GM18502 (cell line): ENCODE measurements around the gene VRK3.
"Not testable (repeated sequence)": the region's sequence is repeated elsewhere in the genome, so short reads cannot be mapped to it uniquely, and the experiment has no call there.

Experiments used
- ATAC-seq: cut with Tn5 transposase; IDR thresholded peaks from one replicate; pipeline ENCODE4 v1.9.1; 2021; ENCODE audit warnings: mild to moderate bottlenecking; ENCODE audit not compliant: unreplicated experiment, poor library complexity

The VRK3 gene

DNA sequence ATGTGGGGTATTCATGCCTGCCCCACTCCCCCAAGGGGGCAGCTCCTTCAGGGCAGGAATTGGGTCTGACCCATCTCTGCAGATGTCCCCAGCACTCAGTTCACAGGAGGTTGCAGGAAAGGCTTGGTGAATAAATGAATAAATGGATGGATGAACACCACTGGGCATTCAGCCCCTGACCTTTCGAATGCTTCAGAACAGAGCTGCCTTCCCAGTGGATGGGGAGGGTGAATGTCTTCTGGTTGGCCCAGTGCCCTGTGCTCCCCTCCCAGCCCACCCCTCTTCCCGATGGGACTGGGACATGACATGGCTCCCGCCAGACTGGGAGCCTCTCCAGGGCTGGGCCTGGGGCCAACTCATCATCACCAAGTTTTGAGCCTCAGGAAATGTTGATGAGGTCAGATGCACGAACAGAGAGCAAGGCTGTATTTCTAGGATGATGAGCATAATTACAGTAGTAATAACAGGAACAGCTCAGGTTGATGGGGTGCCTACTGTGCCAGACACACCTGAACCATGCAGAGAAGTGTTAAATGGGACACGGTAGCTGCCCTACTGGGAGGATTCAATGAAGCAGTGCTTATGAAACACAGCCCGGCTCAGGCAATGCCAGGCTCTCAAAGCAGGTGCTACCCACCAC, 25.7 kb downstream of the VRK3 start:
- no peak for ATAC-seq

- ATAC-seq, result no peak
These were observed 27.5 kb downstream of the VRK3 start for GRCh38 chr19:49997709-49998108.

DNA sequence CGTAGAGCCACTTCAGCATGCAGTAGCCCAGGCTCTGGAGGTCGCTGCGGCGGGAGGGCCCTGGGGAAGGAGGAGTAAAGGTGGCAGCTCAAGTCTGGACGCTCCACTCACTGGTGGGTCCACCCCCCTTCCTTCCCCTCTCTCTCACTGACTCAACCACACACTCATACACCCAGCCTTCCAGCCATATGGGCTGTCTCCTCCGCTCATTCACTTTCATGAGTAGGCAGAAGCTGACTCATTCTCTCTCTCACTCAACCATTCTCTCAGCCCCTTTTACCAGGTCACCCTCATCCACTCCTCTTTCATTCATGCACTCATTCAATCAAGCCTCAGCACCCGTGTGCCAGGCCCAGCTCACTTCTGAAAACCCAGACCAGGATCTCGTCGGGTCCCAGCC, 36.7 kb downstream of the VRK3 start:
- no peak for ATAC-seq

- ATAC-seq, result no peak
These were observed 37.2 kb downstream of the VRK3 start for GRCh38 chr19:49988007-49988406.

DNA sequence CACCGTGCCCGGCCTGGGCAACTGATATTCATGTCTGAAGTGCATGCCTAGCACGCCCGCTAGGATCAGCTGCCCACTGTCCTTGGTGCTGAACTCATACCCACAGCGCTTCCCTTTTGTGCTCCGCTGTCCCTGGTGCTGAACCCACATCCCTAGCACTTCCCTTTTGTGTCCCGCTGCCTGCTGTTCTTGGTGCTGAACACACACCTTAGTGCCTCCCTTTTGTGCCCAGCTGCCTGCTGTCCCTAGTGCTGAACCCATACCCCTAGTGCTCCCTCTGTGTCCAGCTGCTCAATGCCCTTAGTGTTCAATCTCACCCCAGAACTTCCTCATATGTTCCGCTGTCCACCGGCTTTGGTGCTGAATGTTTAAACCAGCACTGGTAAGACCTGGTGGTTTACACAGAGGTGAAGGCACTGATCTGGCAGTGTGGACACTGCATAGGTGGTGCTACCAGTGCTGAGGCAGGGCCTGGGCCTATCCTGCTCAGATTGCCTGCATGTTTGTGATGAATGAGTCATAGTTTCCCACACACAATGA, 37.9 kb downstream of the VRK3 start:
- ATAC-seq, result no peak

DNA sequence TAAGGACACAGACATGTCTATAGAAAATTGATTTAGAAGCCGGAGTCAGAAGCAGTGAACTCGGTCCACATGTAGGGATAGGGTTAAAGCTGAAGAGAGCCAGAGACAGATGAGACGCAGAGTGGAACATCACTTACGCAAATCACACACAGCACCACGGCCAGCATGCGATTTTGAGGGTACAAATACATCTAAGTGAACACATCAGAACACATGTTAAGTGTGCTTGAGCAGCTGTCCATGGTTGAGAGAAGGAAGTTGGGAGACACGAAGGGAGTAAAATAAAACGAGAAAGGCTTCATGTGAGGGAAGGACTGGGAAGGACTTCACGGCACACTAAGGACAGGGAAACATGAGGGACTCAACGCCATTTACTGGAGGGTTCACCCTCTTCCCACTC, 38.8 kb downstream of the VRK3 start:
- ATAC-seq, result no peak

- ATAC-seq, result no peak
These were observed 39.3 kb downstream of the VRK3 start for GRCh38 chr19:49985871-49986270.

GRCh38 chr19:49984491-49984890, 40.7 kb downstream of the VRK3 start:
- ATAC-seq, result no peak

DNA sequence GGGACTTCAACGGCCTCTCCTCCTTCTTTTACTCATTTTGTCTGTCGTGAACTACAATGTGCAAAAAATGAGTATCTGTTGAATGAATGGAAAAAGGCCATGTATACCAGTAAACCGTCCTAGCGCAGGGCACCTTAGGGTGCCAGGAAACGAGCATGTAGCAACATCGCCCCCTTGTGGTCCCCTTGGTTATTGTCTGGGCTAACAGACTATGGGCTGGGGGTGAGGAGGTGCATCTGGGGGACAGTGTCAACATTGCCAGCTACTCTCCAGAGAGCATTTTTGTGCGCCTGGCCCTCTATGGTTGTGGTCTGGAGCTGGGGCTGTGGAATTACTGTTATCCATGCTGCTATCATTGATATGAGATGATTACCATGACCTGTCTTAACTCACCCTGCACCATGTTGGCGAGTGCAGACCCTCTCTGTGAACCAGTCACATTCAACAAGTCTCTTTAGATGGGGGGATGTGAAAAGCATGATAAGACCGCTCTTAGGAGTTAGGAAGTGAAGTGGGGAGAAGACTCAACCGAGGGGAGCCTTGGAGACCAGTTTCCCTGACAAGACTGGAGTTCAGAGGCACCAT, 41.4 kb downstream of the VRK3 start:
- ATAC-seq, result no peak

- ATAC-seq, result no peak
These were observed 43.3 kb downstream of the VRK3 start for GRCh38 chr19:49981603-49982593.

DNA sequence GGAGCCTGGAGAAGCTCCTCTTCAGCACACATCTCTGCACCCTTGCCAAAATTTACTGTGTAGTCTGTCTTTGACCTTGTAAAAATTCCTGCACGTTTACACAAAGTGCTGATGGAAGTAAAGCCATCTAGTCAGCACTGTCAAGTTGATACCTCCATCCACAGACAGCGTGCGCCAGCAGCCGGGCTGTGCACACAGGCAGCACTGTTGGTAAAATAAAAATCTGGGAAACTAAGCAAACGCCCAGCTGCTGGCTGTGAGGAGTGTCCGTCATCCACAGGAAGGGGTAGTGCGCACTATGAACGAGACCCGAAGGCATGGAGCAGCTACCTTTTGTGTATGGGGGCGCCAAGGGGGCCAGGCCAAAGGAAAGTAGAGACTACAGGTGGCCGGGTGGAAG, 46.8 kb downstream of the VRK3 start:
- no peak for ATAC-seq

GRCh38 chr19:49977881-49978280, 47.3 kb downstream of the VRK3 start:
- no peak for ATAC-seq

DNA sequence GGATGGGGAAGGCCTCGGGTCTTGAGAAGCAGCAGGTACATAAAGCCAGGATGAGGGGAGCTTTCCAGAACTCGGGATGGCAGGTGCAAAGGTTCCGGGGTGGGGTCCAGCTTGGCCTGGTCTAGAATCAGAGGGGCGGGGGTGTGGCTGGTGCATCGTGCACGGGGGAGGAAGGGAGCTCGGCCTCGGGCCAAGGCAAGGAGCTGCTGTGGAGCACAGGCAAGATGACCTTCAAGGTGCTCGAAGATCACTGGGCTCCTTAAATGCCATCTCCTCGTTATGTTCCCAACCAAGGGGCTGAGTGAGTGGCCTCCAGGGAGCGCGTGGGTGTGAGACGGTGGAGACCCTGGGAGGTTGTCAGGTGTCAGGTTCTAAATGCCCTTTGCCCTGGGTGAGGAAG, 48.1 kb downstream of the VRK3 start:
- no peak for ATAC-seq

- no peak for ATAC-seq
These were observed 48.7 kb downstream of the VRK3 start for GRCh38 chr19:49976496-49976895.

- ATAC-seq, result no peak
These were observed 50.1 kb downstream of the VRK3 start for GRCh38 chr19:49975051-49975450.

GRCh38 chr19:49973987-49974386, 51.2 kb downstream of the VRK3 start:
- ATAC-seq, result no peak

DNA sequence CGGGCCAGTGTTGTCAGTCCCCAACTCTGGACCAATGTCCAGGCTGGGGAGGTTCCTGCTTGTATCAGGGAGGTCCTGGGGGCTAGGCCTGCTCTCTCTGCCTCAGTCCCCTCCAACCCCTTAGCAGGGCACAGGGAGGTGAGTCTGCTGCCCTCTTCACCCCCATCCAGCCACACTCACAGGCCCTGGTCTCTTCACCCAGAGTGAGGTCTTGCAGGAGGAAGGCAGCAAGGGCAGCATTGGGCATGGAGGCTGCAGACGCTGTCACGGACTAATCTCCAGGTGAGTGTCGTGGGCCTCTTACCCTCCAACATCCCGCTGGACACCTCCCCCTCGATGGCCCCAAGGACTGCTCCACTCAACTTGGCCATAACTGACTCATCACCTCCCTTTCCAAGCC, 52.3 kb downstream of the VRK3 start:
- no peak for ATAC-seq

DNA sequence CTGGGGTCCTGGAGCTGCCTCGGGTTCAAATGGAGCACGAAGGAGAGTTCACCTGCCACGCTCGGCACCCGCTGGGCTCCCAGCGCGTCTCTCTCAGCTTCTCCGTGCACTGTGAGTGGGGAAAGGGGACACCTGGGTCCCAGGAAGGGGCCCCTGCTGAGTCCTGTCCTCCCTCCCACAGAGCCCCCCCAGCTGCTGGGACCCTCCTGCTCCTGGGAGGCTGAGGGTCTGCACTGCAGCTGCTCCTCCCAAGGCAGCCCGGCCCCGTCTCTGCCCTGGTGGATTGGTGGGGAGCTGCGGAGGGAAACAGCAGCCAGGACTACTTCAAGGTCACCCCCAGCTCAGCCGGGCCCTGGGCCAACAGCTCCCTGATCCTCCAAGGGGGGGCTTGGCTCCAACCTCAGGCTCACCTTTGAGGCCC, 53.2 kb downstream of the VRK3 start:
- ATAC-seq, result no peak

DNA sequence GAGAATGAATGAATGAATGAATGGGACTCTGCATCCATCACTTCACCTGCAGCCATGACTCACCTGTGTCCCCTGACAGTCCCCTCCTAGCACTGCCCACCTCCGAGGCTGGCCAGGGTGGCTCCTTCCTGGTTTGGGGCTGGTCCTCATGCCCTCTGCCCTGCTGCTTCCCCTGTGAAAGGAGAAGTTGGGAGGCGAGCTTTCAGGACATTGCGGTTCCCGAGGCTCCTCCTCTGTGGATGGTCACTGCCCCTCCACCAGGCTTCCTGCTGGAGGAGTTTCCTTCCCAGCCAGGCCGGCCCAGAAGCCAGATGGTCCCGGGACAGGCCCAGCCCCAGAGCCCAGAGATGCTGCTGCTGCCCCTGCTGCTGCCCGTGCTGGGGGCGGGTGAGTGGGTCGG, 55.8 kb downstream of the VRK3 start:
- not testable (repeated sequence) for ATAC-seq

- no peak for ATAC-seq
These were observed 56.8 kb downstream of the VRK3 start for GRCh38 chr19:49968279-49968922.
